ENCODE measurements around the gene FILIP1. TPM values are rescaled to one million over a fixed set of nuclear protein-coding genes. Genes with fewer than 3 reads are reported as not detected.

FILIP1 gene
- total RNA-seq, 5 donors from 2014 or later (not counting 1 experiment from before 2014, with no cell fraction given): 0.07 to 0.09 TPM; not detected in 3

- Mint-ChIP-seq H3K9me3 (no peaks in the 10 kb centered on the region), H3K4me3 (no peak overlapping the region), H3K36me3 (no peaks in the 10 kb centered on the region), H3K27ac (no peak overlapping the region), H3K27me3 (peaks cover 16 to 28% of the 10 kb centered on the region in 2 donors), H3K4me1 (peaks cover 0 to 6% (median 4%) of the 10 kb centered on the region in 3 donors)
- peaks cover 2 to 9% of the 10 kb centered on the region in 2 experiments for H3K27me3 ChIP-seq (replicated peaks in 1 of 2; ENCODE audit: control insufficient read depth in 2 of 2, extremely low read depth in 1 of 2, insufficient read depth in 2 of 2, low read length in 1 of 2)
- 92% methylated on average over 7 of the region's 9 CpGs for WGBS (ENCODE audit: insufficient coverage)
- H3K27ac ChIP-seq (ENCODE audit: low read length): no peak overlapping the region
- no peaks in the 10 kb centered on the region for H3K9me3 ChIP-seq
- no peak for ATAC-seq (replicated peaks in 1 of 4)
- no peaks in the 10 kb centered on the region for H3K36me3 ChIP-seq (ENCODE audit: control insufficient read depth in 2 of 2, extremely low read depth in 1 of 2, insufficient read depth in 1 of 2, low read length in 1 of 2)
- DNase-seq: no peak
- POLR2A ChIA-PET: no interaction called here
- CTCF ChIA-PET: interaction anchor here in 1 of 2 donors (0.6 kb wide), 1 partner anchor 456 kb away, joined by 3 read pairs; no protein-coding TSS in a partner anchor
- no peak overlapping the region for H3K4me3 ChIP-seq (ENCODE audit: control insufficient read depth in 1 of 2, extremely low read depth in 1 of 2, low read length in 1 of 2)
- peaks cover 0 to 4% of the 10 kb centered on the region in 2 experiments for H3K4me1 ChIP-seq (ENCODE audit: control insufficient read depth in 1 of 2, extremely low read depth in 1 of 2, insufficient read depth in 2 of 2, low read length in 2 of 2)
These were observed 148.2 kb downstream of the FILIP1 start for GRCh38 chr6:75345413-75345812.

- H3K4me3 Mint-ChIP-seq: no peak overlapping the region
- Histone ChIP-seq H3K9me3 (no peaks in the 10 kb centered on the region), H3K27me3 (replicated peaks in 1 of 2; ENCODE audit: control insufficient read depth in 2 of 2, extremely low read depth in 1 of 2, insufficient read depth in 2 of 2, low read length in 1 of 2) (peaks cover 2 to 4% of the 10 kb centered on the region in 2 experiments), H3K36me3 (ENCODE audit: control insufficient read depth in 2 of 2, extremely low read depth in 1 of 2, insufficient read depth in 1 of 2, low read length in 1 of 2) (no peaks in the 10 kb centered on the region), H3K4me1 (ENCODE audit: control insufficient read depth in 1 of 2, extremely low read depth in 1 of 2, insufficient read depth in 2 of 2, low read length in 2 of 2) (peaks cover 0 to under 1% of the 10 kb centered on the region in 2 experiments), H3K4me3 (ENCODE audit: control insufficient read depth in 1 of 2, extremely low read depth in 1 of 2, low read length in 1 of 2) (no peak overlapping the region), H3K27ac (ENCODE audit: low read length) (no peak overlapping the region)
- POLR2A ChIA-PET: no interaction called here
- peaks cover 0 to 2% (median under 1%) of the 10 kb centered on the region in 3 donors for H3K4me1 Mint-ChIP-seq
- H3K27me3 Mint-ChIP-seq: peaks cover 10 to 22% of the 10 kb centered on the region in 2 donors
- ATAC-seq (replicated peaks in 1 of 4): no peak
- CTCF ChIA-PET: interaction anchor here in 1 of 2 donors (0.8 kb wide), 1 partner anchor 15 kb away, joined by 3 read pairs; no protein-coding TSS in a partner anchor
- H3K27ac Mint-ChIP-seq: no peak overlapping the region
- no peaks in the 10 kb centered on the region for H3K36me3 Mint-ChIP-seq
- no peak for DNase-seq
- H3K9me3 Mint-ChIP-seq: no peaks in the 10 kb centered on the region
These were observed 149.1 kb downstream of the FILIP1 start for GRCh38 chr6:75344455-75344854.

GRCh38 chr6:75344021-75344420 is 149.6 kb downstream of the FILIP1 start:
- H3K9me3 Mint-ChIP-seq: no peaks in the 10 kb centered on the region
- H3K27me3 Mint-ChIP-seq: peaks cover 9 to 18% of the 10 kb centered on the region in 2 donors
- no peak overlapping the region for H3K4me3 Mint-ChIP-seq
- peaks cover 0 to 2% (median 0%) of the 10 kb centered on the region in 3 donors for H3K4me1 Mint-ChIP-seq
- H3K27ac Mint-ChIP-seq: no peak overlapping the region
- H3K27me3 ChIP-seq (replicated peaks in 1 of 2; ENCODE audit: control insufficient read depth in 2 of 2, extremely low read depth in 1 of 2, insufficient read depth in 2 of 2, low read length in 1 of 2): peaks cover 0 to 2% of the 10 kb centered on the region in 2 experiments
- DNase-seq (no peak), ATAC-seq (replicated peaks in 1 of 4) (no peak)
- no peaks in the 10 kb centered on the region for H3K36me3 Mint-ChIP-seq
- CTCF ChIA-PET: interaction anchor here in 1 of 2 donors (0.8 kb wide), 1 partner anchor 15 kb away, joined by 3 read pairs; no protein-coding TSS in a partner anchor
- no peaks in the 10 kb centered on the region for H3K9me3 ChIP-seq
- POLR2A ChIA-PET: no interaction called here
- H3K4me3 ChIP-seq (ENCODE audit: control insufficient read depth in 1 of 2, extremely low read depth in 1 of 2, low read length in 1 of 2): no peak overlapping the region
- no peaks in the 10 kb centered on the region for H3K4me1 ChIP-seq (ENCODE audit: control insufficient read depth in 1 of 2, extremely low read depth in 1 of 2, insufficient read depth in 2 of 2, low read length in 2 of 2)
- H3K27ac ChIP-seq (ENCODE audit: low read length): no peak overlapping the region
- no peaks in the 10 kb centered on the region for H3K36me3 ChIP-seq (ENCODE audit: control insufficient read depth in 2 of 2, extremely low read depth in 1 of 2, insufficient read depth in 1 of 2, low read length in 1 of 2)

- Mint-ChIP-seq H3K9me3 (no peaks in the 10 kb centered on the region), H3K36me3 (no peaks in the 10 kb centered on the region), H3K4me1 (no peaks in the 10 kb centered on the region), H3K27me3 (peaks cover 7 to 15% of the 10 kb centered on the region in 2 donors), H3K4me3 (no peak overlapping the region), H3K27ac (no peak overlapping the region)
- no peak for DNase-seq
- no peaks in the 10 kb centered on the region for H3K36me3 ChIP-seq (ENCODE audit: control insufficient read depth in 2 of 2, extremely low read depth in 1 of 2, insufficient read depth in 1 of 2, low read length in 1 of 2)
- CTCF ChIA-PET: no interaction called here
- H3K4me1 ChIP-seq (ENCODE audit: control insufficient read depth in 1 of 2, extremely low read depth in 1 of 2, insufficient read depth in 2 of 2, low read length in 2 of 2): no peaks in the 10 kb centered on the region
- H3K4me3 ChIP-seq (ENCODE audit: control insufficient read depth in 1 of 2, extremely low read depth in 1 of 2, low read length in 1 of 2): no peak overlapping the region
- POLR2A ChIA-PET: no interaction called here
- no CpG with 5 or more reads among the region's 4 CpGs for WGBS (ENCODE audit: insufficient coverage)
- H3K27ac ChIP-seq (ENCODE audit: low read length): no peak overlapping the region
- no peak for ATAC-seq (replicated peaks in 1 of 4)
- H3K27me3 ChIP-seq (replicated peaks in 1 of 2; ENCODE audit: control insufficient read depth in 2 of 2, extremely low read depth in 1 of 2, insufficient read depth in 2 of 2, low read length in 1 of 2): no peaks in the 10 kb centered on the region
- H3K9me3 ChIP-seq: no peaks in the 10 kb centered on the region
These were observed 155.6 kb downstream of the FILIP1 start for GRCh38 chr6:75337835-75338580.

- H3K27ac ChIP-seq (ENCODE audit: low read length): no peak overlapping the region
- Mint-ChIP-seq H3K36me3 (no peaks in the 10 kb centered on the region), H3K27ac (no peak overlapping the region), H3K27me3 (peaks cover 10 to 20% of the 10 kb centered on the region in 2 donors), H3K9me3 (no peaks in the 10 kb centered on the region), H3K4me3 (no peak overlapping the region), H3K4me1 (no peaks in the 10 kb centered on the region)
- 67% methylated on average over 1 of the region's 4 CpGs for WGBS (ENCODE audit: insufficient coverage)
- POLR2A ChIA-PET: no interaction called here
- H3K4me1 ChIP-seq (ENCODE audit: control insufficient read depth in 1 of 2, extremely low read depth in 1 of 2, insufficient read depth in 2 of 2, low read length in 2 of 2): no peaks in the 10 kb centered on the region
- H3K4me3 ChIP-seq (ENCODE audit: control insufficient read depth in 1 of 2, extremely low read depth in 1 of 2, low read length in 1 of 2): no peak overlapping the region
- H3K27me3 ChIP-seq (replicated peaks in 1 of 2; ENCODE audit: control insufficient read depth in 2 of 2, extremely low read depth in 1 of 2, insufficient read depth in 2 of 2, low read length in 1 of 2): no peaks in the 10 kb centered on the region
- no peaks in the 10 kb centered on the region for H3K36me3 ChIP-seq (ENCODE audit: control insufficient read depth in 2 of 2, extremely low read depth in 1 of 2, insufficient read depth in 1 of 2, low read length in 1 of 2)
- ATAC-seq (replicated peaks in 1 of 4) (no peak), DNase-seq (no peak)
- CTCF ChIA-PET: interaction anchor here in 1 of 2 donors (0.9 kb wide), 1 partner anchor 66 kb away, joined by 3 read pairs; no protein-coding TSS in a partner anchor
- H3K9me3 ChIP-seq: no peaks in the 10 kb centered on the region
These were observed 159.1 kb downstream of the FILIP1 start for GRCh38 chr6:75334266-75335040.

GRCh38 chr6:75333676-75334200 is 159.9 kb downstream of the FILIP1 start:
- POLR2A ChIA-PET: no interaction called here
- H3K4me1 ChIP-seq (ENCODE audit: control insufficient read depth in 1 of 2, extremely low read depth in 1 of 2, insufficient read depth in 2 of 2, low read length in 2 of 2): no peaks in the 10 kb centered on the region
- no CpG with 5 or more reads among the region's 2 CpGs for WGBS (ENCODE audit: insufficient coverage)
- H3K4me3 ChIP-seq (ENCODE audit: control insufficient read depth in 1 of 2, extremely low read depth in 1 of 2, low read length in 1 of 2): no peak overlapping the region
- H3K36me3 Mint-ChIP-seq: no peaks in the 10 kb centered on the region
- no peak overlapping the region for H3K27ac ChIP-seq (ENCODE audit: low read length)
- DNase-seq: no peak
- no peak for ATAC-seq (replicated peaks in 1 of 4)
- no peaks in the 10 kb centered on the region for H3K9me3 Mint-ChIP-seq
- no peak overlapping the region for H3K27ac Mint-ChIP-seq
- no peak overlapping the region for H3K4me3 Mint-ChIP-seq
- CTCF ChIA-PET: no interaction called here
- no peaks in the 10 kb centered on the region for H3K27me3 ChIP-seq (replicated peaks in 1 of 2; ENCODE audit: control insufficient read depth in 2 of 2, extremely low read depth in 1 of 2, insufficient read depth in 2 of 2, low read length in 1 of 2)
- no peaks in the 10 kb centered on the region for H3K36me3 ChIP-seq (ENCODE audit: control insufficient read depth in 2 of 2, extremely low read depth in 1 of 2, insufficient read depth in 1 of 2, low read length in 1 of 2)
- no peaks in the 10 kb centered on the region for H3K9me3 ChIP-seq
- H3K4me1 Mint-ChIP-seq: no peaks in the 10 kb centered on the region
- H3K27me3 Mint-ChIP-seq: peaks cover 12 to 23% of the 10 kb centered on the region in 2 donors

All from T-cell (primary cell).